H54 (cell line): ENCODE data around the gene KLHL8.
A peak's percentile ranks its signal among the peaks of the same experiment; 100 is the strongest.
"Not testable (repeated sequence)": the region's sequence is repeated elsewhere in the genome, so short reads cannot be mapped to it uniquely, and the experiment has no call there.

Experiments
- DNase-seq: peaks from one replicate; pipeline ENCODE4 v3.0.0; 2011; ENCODE audit warnings: low spot score, mixed read lengths; ENCODE audit not compliant: insufficient read length
- FAIRE-seq: peaks from 3 replicates; lab custom pipeline; 2011; peaks lifted over from hg19 to GRCh38; lab: Jason Lieb, UNC
- POLR2A ChIP-seq: IDR thresholded peaks from 2 replicates; pipeline ENCODE4 v1.6.1; 2011; ENCODE audit warnings: low read depth, mild to moderate bottlenecking, low read length

KLHL8 gene

DNA sequence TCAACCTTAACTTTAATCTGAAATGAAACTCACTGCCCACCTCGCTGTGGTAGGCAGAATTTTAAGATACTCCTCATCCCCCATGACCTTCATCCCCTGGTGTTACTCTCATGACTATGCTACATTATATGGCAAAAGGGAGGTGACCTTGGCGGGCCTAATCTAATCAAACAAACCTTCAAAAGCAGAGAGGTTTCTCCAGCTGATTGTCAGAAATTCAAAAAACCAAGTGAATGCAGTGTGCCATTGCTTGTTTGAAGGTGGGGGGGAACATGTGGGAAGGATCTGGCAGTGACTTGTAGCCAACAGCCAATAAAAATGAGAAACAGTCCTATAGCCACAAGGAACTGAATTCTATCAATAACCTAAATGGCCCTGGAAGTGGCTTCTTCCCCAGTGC is 48.5 kb downstream of the KLHL8 start:
- DNase-seq (no peak), FAIRE-seq (no peak)
- no peak for TF ChIP-seq POLR2A

- no peak for FAIRE-seq
Observed at GRCh38 chr4:87166296-87166854, 54.0 kb downstream of the KLHL8 start.

DNA sequence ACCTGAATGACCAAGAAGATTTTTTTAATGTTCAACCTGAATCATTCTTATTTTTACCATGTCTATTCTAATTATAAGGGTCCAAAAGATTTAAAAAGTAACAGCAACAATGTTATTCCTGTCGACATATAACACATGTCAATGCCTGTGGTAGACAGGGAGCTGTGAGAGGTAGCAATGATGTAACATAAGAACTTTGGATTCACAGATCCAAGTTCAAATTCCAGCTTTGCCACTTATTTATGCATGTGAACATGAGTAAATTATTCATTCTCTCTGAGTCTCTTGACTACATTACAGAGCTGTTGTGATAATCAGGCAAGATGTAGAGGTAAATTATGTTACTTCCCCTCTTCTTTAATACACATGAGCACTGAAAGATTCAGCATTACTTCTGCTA is 54.5 kb downstream of the KLHL8 start:
- TF ChIP-seq POLR2A = no peak
- no peak for DNase-seq

More at GRCh38 chr4:87166296-87166854, 54.0 kb downstream of the KLHL8 start:
- no peak for TF ChIP-seq POLR2A
- DNase-seq = no peak

GRCh38 chr4:87153078-87153870 is 67.1 kb downstream of the KLHL8 start:
- no peak for FAIRE-seq
- DNase-seq = no peak
- no peak for TF ChIP-seq POLR2A

More for the DNA sequence above, 54.5 kb downstream of the KLHL8 start:
- no peak for FAIRE-seq

- no peak for DNase-seq
- no peak for FAIRE-seq
Observed at GRCh38 chr4:87152310-87153041, 67.9 kb downstream of the KLHL8 start.

GRCh38 chr4:87151730-87152129 is 68.7 kb downstream of the KLHL8 start:
- no peak for DNase-seq
- no peak for TF ChIP-seq POLR2A
- FAIRE-seq = no peak

More at GRCh38 chr4:87152310-87153041, 67.9 kb downstream of the KLHL8 start:
- TF ChIP-seq POLR2A = no peak

DNA sequence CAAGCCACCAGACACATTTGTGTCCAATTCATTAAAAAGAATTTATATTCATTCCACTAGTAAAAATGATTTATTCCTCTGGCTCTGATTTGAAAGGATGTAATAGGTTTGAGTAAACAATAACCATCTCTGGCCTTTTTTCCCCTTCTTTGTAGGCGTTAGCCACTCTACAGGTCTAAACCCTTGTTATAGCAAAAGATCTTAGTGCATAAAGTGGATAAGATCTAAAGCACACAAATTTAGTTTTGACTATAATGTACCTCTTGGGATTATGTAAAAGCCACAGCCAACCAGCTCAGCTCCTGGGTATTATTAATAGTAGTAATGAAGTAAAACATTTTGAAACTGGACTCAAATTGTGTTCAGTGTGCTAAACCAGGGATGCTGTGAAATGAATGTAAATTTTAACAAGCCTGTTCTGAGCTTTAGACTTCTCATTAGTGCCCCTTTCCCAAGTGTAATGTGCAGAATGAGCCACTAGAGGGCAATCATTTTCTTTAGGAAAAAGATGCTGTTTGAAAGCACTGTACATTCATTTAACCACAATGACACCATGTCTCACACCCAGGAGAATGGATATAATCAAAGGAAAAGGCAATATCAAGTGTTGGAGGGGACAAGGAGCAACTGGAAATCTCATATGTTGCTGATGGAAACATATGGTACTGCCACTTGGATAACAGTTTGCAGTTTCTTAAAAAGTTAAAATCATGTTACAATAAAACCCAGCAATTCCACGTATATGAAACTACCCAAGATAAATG is 69.7 kb downstream of the KLHL8 start:
- no peak for TF ChIP-seq POLR2A
- FAIRE-seq (peak; percentile 82), DNase-seq (peak; percentile 5)

DNA sequence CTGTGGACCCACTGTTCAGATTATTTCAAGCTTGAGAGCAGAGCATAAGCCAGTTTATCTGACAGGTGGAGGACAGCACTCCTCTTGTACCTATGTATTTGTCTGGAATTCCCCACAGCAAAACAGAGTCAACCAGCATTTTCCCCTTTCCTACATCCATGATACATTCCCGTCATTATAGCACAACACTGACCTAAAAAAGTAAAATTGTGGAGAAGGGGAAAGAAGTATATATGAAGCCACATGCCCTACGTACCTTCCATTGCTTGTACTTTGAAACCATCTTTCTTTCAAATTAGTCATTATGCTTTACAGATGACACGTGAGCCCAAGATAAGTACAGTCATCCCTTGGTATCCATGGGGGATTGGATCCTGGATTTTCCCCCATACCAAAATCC is 73.3 kb downstream of the KLHL8 start:
- no peak for FAIRE-seq
- TF ChIP-seq POLR2A = no peak
- DNase-seq = no peak

DNA sequence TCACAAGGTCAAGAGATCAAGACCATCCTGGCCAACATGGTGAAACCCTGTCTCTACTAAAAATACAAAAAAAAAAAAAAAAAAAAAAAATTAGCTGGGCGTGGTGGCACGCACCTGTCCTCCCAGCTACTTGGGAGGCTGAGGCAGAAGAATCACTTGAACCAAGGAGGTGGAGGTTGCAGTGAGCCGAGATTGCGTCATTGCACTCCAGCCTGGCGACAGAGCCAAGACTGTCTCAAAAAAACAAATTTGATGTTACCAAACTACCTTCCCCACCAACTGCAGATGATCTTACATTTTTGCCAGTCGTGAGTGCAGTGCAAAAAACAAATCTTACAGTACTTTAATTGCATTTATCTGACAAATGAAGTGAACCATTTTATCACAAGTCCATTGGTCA is 74.5 kb downstream of the KLHL8 start:
- FAIRE-seq = not testable (repeated sequence)

DNA sequence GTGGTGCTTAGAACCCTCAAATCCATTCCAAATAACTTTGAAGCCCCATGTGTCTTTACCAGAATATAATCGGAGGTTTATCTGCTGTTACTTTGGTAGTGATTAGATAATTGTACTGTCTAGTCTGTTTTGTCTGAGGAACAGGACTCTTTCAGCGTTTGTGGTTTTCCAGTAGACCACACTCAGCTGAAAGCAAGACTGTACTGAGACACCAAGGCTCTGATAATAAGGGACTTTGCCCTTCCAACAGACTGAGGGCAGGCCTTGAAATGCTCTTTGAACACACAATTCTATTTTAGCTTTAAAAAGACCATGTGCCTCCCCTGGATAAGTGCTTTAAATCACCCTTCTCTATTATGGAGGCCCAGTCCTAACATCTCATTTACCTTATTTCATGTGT is 76.1 kb downstream of the KLHL8 start:
- TF ChIP-seq POLR2A = no peak
- FAIRE-seq (no peak), DNase-seq (no peak)

More for the DNA sequence above, 74.5 kb downstream of the KLHL8 start:
- not testable (repeated sequence) for DNase-seq

GRCh38 chr4:87141428-87141827 is 79.0 kb downstream of the KLHL8 start:
- DNase-seq (no peak), FAIRE-seq (no peak)
- TF ChIP-seq POLR2A = no peak

GRCh38 chr4:87134122-87134521 is 86.3 kb downstream of the KLHL8 start:
- DNase-seq (no peak), FAIRE-seq (no peak)
- TF ChIP-seq POLR2A = no peak

GRCh38 chr4:87133183-87133582 is 87.2 kb downstream of the KLHL8 start:
- DNase-seq = no peak
- TF ChIP-seq POLR2A = no peak
- no peak for FAIRE-seq
